Hepatocyte (in vitro differentiated cells): Measurements from ENCODE around the gene DSCAML1. TPM values are rescaled to one million over a fixed set of nuclear protein-coding genes. Genes with fewer than 3 reads are reported as not detected.

ENCODE experiments used
- DNase-seq: peaks from one replicate; pipeline ENCODE4 v3.0.0-alpha.2; 2016; ENCODE audit warnings: low spot score
- H2AFZ ChIP-seq: fragments of 200-600 bp; sonication (generic); 2 replicates; pipeline ENCODE4 v1.6.0; 2016; ENCODE audit warnings: antibody characterized with exemption, mild to moderate bottlenecking
- H3K27ac ChIP-seq: fragments of 200-600 bp; sonication (generic); 2 replicates; pipeline ENCODE4 v1.5.1; 2016; ENCODE audit warnings: mild to moderate bottlenecking
- H3K27me3 ChIP-seq: fragments of 200-600 bp; sonication (generic); 2 replicates; pipeline ENCODE4 v1.6.1; 2016
- H3K36me3 ChIP-seq: fragments of 200-600 bp; sonication (generic); replicated peaks from 2 replicates; pipeline ENCODE4 v1.5.1; 2016; ENCODE audit warnings: low read depth; ENCODE audit not compliant: insufficient read depth
- H3K4me1 ChIP-seq: fragments of 200-600 bp; sonication (generic); 2 replicates; pipeline ENCODE4 v1.5.1; 2016; ENCODE audit warnings: mild to moderate bottlenecking, moderate library complexity; ENCODE audit not compliant: insufficient read depth
- H3K4me2 ChIP-seq: fragments of 200-600 bp; sonication (generic); 2 replicates; pipeline ENCODE4 v1.6.0; 2016
- H3K4me3 ChIP-seq: fragments of 200-600 bp; sonication (generic); 2 replicates; pipeline ENCODE4 v1.5.1; 2016; ENCODE audit warnings: mild to moderate bottlenecking
- H3K79me2 ChIP-seq: fragments of 200-600 bp; sonication (generic); 2 replicates; pipeline ENCODE4 v1.6.0; 2017; ENCODE audit warnings: mild to moderate bottlenecking
- H3K9me2 ChIP-seq: fragments of 200-600 bp; sonication (generic); replicated peaks from 2 replicates; pipeline ENCODE4 v1.6.0; 2017; ENCODE audit warnings: mild to moderate bottlenecking; ENCODE audit not compliant: insufficient read depth
- H3K9me3 ChIP-seq: fragments of 200-600 bp; sonication (generic); 2 replicates; pipeline ENCODE4 v1.5.1; 2016; ENCODE audit warnings: low read depth, mild to moderate bottlenecking
- H4K20me1 ChIP-seq: fragments of 200-600 bp; sonication (generic); 2 replicates; pipeline ENCODE4 v1.6.0; 2016; ENCODE audit warnings: mild to moderate bottlenecking; ENCODE audit not compliant: insufficient read depth, poor library complexity, severe bottlenecking
- CTCF ChIP-seq: fragments of 200-600 bp; sonication (generic); IDR thresholded peaks from 2 replicates; pipeline ENCODE4 v1.5.1; 2016; ENCODE audit warnings: antibody characterized with exemption, mild to moderate bottlenecking; ENCODE audit not compliant: poor library complexity
- EZH2 ChIP-seq: fragments of 200-600 bp; sonication (generic); IDR thresholded peaks from 2 replicates; pipeline ENCODE4 v1.6.1; 2016; ENCODE audit warnings: antibody characterized with exemption, mild to moderate bottlenecking, borderline replicate concordance
- EZH2phosphoT487 ChIP-seq: fragments of 200-600 bp; sonication (generic); IDR thresholded peaks from one replicate; pipeline ENCODE4 v1.6.1; 2018; ENCODE audit warnings: antibody characterized with exemption, mild to moderate bottlenecking, low read depth, moderate library complexity; ENCODE audit not compliant: unreplicated experiment, severe bottlenecking
- WGBS: methylation state at CpG from one replicate; pipeline ENCODE4 v1.1.6; 2016; ENCODE audit warnings: low lambda C conversion rate; ENCODE audit errors: missing lambda C conversion rate; 5-methylcytosine and 5-hydroxymethylcytosine counted together
- polyA plus RNA-seq: library from polyadenylated mRNA; unstranded; fragments of >200 nt; fragmentation: Nextera tagmentation; extraction: Ambion mirVana; gene quantifications from 2 replicates; pipeline ENCODE4 v1.2.1, GENCODE V29; 2016
- total RNA-seq: library from RNA; depleted of rRNA; stranded (reverse); fragments of >200 nt; gene quantifications from 2 replicates; pipeline ENCODE4 v1.2.3, GENCODE V29; 2014

DSCAML1 gene
- total and polyA plus RNA-seq, 2 experiments from 2014 or later, result 0.46 to 2.6 TPM

GRCh38 chr11:117652521-117652920, 144.5 kb downstream of the DSCAML1 start:
- Histone ChIP-seq H3K9me3 (no peaks in the 10 kb centered on the region), H2AFZ (no peak overlapping the region), H3K36me3 (no peaks in the 10 kb centered on the region), H3K79me2 (no peaks in the 10 kb centered on the region), H3K9me2 (no peaks in the 10 kb centered on the region), H3K27ac (no peak overlapping the region), H3K27me3 (no peaks in the 10 kb centered on the region), H3K4me3 (no peak overlapping the region), H3K4me1 (no peaks in the 10 kb centered on the region), H3K4me2 (no peak overlapping the region), H4K20me1 (no peaks in the 10 kb centered on the region)
- TF ChIP-seq EZH2, result no peak
- TF ChIP-seq EZH2phosphoT487, result no peak
- no peak for TF ChIP-seq CTCF
- no peak for DNase-seq
- 81% methylated on average over 4 of the region's 4 CpGs for WGBS

DNA sequence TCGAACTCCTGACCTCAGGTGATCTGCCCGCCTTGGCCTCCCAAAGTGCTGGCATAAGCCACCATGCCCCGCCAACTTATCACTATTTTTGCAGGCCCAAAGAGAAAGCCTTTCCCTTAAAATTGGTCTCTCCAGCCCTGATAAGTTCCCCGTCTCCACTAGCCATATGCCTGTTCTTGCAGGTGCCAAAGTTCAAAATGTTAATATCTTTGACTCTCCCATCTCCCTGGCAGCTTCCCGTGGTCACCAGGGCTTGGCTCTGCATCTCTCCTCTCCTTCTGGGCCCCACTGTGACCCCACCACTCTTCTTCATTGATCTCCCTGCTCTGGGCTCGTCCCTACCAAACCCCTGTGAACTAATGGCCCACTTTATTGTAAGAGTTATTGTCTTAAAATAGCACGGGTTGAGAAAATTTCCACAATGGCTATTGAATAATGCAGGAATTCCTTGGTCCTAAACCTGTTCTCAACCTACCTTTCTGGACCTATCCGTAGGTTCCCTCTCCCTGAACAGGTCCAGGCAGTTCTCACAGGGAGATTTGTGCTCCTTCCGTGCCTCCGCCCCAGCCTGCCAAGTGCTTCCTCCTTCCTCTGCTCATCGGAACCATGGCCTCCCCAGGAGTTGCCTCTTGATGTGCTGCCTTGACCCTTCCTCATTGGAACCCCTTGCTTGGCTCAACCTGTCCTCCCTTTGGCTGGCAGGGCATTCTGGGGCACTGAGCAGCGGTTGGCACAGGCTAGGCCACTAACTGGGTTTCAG, 147.5 kb downstream of the DSCAML1 start:
- Histone ChIP-seq H3K4me3 (no peak overlapping the region), H3K9me2 (no peaks in the 10 kb centered on the region), H2AFZ (no peak overlapping the region), H3K4me1 (no peaks in the 10 kb centered on the region), H3K79me2 (no peaks in the 10 kb centered on the region), H3K9me3 (no peaks in the 10 kb centered on the region), H3K4me2 (no peak overlapping the region), H3K27ac (no peak overlapping the region), H3K36me3 (no peaks in the 10 kb centered on the region), H3K27me3 (no peaks in the 10 kb centered on the region), H4K20me1 (no peaks in the 10 kb centered on the region)
- 91% methylated on average over 12 of the region's 12 CpGs for WGBS
- TF ChIP-seq EZH2phosphoT487 (no peak), CTCF (no peak), EZH2 (no peak)
- no peak for DNase-seq

GRCh38 chr11:117647872-117648271, 149.1 kb downstream of the DSCAML1 start:
- Histone ChIP-seq H4K20me1 (no peaks in the 10 kb centered on the region), H3K36me3 (no peaks in the 10 kb centered on the region), H3K9me3 (no peaks in the 10 kb centered on the region), H3K27ac (no peak overlapping the region), H2AFZ (no peak overlapping the region), H3K4me3 (no peak overlapping the region), H3K4me1 (peaks cover 2% of the 10 kb centered on the region), H3K9me2 (no peaks in the 10 kb centered on the region), H3K79me2 (no peaks in the 10 kb centered on the region), H3K27me3 (peaks cover 2% of the 10 kb centered on the region), H3K4me2 (no peak overlapping the region)
- TF ChIP-seq EZH2 (no peak), EZH2phosphoT487 (no peak), CTCF (no peak)
- WGBS, result 94% methylated on average over 8 of the region's 8 CpGs
- DNase-seq, result no peak
